PC-3 (cell line): ENCODE measurements around the gene IL16.

Experiments used
- CTCF ChIP-seq: fragments of 300-600 bp; sonication (generic); conservative IDR thresholded peaks from 2 replicates; pipeline ENCODE4 v1.5.1; 2017; ENCODE audit warnings: antibody characterized with exemption, low read depth, mild to moderate bottlenecking, low read length
- EZH2 ChIP-seq: fragments of 300-600 bp; sonication (generic); IDR thresholded peaks from one replicate; pipeline ENCODE4 v1.6.1; 2017; ENCODE audit warnings: antibody characterized with exemption, mild to moderate bottlenecking, low read length; ENCODE audit not compliant: unreplicated experiment
- EZH2phosphoT487 ChIP-seq: fragments of 300-600 bp; sonication (generic); IDR thresholded peaks from 2 replicates; pipeline ENCODE4 v1.6.1; 2018; ENCODE audit warnings: mild to moderate bottlenecking, antibody characterized with exemption, low read length, borderline replicate concordance

GRCh38 chr15:81191701-81192100 lies 5.0 kb upstream of the IL16 start:
- no peak for TF ChIP-seq CTCF
- no peak for TF ChIP-seq EZH2
- no peak for TF ChIP-seq EZH2phosphoT487
